Measurements from ENCODE around the gene MMEL1. TPM values are rescaled to one million over a fixed set of nuclear protein-coding genes. Genes with fewer than 3 reads are reported as not detected.

The MMEL1 gene
- polyA plus RNA-seq, 1 donor from 2014 or later: 5.8 TPM

DNA sequence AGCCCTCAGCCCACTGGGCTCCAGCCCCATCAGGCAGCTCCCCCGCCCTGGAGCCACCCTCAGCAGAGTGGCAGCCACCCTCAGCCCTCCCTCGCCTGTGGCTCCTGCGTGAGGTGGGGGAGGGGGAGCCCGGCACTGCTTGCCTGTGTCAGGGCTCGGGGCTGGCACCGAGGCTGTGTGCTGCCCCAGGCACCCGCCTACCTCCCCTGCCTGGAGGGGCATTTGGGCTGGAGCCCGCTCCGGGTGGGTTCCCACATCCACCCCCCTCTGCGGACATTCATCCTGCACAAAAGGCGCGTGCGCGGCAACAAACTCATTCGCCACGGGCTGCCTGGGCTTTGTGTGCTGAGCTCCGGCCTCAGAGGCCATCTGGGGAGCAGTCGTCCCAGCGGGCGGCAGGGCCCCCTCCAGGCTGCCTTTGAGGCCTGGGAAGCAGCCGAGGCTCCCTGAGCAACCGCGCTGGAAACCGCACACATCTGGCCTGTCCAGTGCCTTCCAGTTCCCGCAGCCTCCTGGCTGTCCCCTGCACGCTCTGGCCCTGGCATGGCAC is 89.2 kb downstream of the MMEL1 start:
- Mint-ChIP-seq H3K9me3 (no peaks in the 10 kb centered on the region), H3K27ac (no peak overlapping the region), H3K4me3 (no peak overlapping the region), H3K4me1 (peaks cover 0 to 9% (median 2%) of the 10 kb centered on the region in 3 donors), H3K27me3 (peaks cover 6% of the 10 kb centered on the region), H3K36me3 (no peaks in the 10 kb centered on the region)

DNA sequence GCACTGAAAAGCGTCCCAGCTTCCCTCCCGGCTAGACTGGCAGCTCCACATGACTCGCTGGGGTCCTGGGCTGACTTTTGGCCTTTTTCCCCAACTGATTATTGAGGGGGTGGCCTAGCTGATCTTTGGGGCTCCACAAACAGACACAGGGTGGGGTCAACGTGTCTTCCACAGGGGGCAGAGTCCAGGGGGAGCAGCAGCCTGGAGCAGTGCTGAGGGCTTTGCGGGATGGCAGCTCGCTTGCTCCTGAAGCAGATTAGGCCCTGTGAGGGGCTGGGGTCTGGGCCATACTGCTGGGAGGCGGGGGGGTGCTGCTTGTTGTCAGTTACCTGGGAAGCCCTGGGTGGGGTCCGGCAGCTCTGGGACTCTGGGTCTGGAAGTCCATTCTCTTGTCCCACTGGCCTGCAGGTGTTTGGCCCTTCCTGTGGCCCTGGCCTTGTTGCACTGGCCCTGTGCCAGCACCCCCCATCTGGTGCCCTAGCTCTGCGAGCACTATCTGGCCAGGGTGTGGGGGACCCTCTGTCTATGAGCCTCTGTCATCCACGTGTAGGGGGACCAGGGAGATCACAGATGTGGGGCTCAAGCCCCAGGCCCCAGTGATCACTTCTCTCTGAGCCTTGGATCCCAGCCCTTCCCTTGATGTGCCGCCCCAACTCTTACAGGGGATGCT is 90.4 kb downstream of the MMEL1 start:
- Mint-ChIP-seq H3K36me3 (no peaks in the 10 kb centered on the region), H3K9me3 (no peaks in the 10 kb centered on the region), H3K27ac (peak overlapping the region in 1 of 3 donors; percentile 73), H3K27me3 (peaks cover 6% of the 10 kb centered on the region), H3K4me3 (no peak overlapping the region), H3K4me1 (peaks cover 0 to 2% (median 0%) of the 10 kb centered on the region in 3 donors)

DNA sequence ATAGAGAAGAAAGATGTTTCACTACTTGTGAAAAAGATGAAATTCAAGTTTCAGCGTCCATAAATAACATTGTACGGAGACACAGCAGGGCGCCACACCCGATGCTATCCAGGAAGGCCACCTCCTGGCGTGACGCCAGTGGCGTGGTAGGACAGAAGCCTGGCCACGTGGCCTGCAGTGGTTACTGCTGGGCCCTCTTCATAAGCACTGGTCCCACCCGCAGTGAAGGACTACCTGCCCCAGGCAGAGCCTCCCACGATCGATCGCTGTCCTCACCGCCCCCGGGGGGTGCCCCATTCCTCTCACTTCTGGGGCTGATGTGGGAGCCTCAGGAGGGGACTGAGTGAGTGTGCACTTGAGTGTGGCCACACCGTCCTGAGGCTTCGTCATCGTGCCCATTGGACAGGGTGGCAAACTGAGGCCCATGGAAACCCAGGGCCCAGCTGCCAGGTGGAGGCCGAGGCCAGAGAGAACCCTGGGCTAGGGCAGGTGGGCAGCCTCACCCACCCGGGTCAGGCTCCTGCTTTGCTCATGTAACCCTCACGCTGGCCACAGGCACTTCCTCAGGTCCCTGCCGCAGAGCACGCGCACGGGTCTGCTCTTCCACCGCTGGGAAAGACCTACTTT is 91.1 kb downstream of the MMEL1 start:
- no peaks in the 10 kb centered on the region for H3K9me3 Mint-ChIP-seq
- H3K36me3 Mint-ChIP-seq: no peaks in the 10 kb centered on the region
- H3K27ac Mint-ChIP-seq: peak overlapping the region in 1 of 3 donors; percentile 73
- H3K4me3 Mint-ChIP-seq: peak overlapping the region in 2 of 4 donors; percentile 9 to 51
- no peaks in the 10 kb centered on the region for H3K4me1 Mint-ChIP-seq
- peaks cover 6% of the 10 kb centered on the region for H3K27me3 Mint-ChIP-seq

DNA sequence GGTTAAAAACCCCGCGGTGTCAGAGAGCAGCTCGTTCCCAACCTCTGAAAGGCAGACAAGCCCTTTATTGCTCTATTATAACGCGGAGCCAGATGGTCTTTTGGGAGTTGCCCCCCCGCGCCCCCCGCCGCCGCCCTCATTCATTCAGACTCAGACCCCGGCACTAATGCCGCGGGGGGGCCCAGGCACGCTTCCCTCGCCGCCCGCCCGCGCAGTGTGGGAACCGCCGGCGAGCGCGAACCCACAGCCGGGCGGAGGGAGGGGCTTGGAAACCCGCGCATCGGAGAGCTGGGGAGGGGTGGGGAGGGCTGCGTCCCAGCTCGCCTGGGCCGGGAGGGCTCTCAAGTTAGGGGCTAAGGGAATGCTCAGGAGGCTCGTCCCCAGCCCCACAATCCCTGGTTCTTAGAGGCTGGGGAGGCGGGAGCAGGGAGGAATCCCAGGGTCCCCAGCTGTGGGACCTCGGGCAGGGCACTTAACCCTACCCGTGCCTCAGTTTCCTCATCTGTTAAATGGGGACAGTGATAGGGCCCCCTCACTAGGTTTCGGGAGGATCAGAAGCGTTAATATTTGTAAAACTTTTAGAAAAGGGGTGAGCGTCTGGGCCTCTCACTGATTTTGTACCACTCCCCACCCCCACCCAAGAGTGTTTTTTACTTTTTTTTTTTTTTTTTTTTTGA is 91.9 kb downstream of the MMEL1 start:
- Mint-ChIP-seq H3K4me1 (no peaks in the 10 kb centered on the region), H3K27me3 (peaks cover 6% of the 10 kb centered on the region), H3K27ac (no peak overlapping the region), H3K9me3 (no peaks in the 10 kb centered on the region), H3K4me3 (peak overlapping the region in 1 of 4 donors; percentile 51), H3K36me3 (no peaks in the 10 kb centered on the region)

Other genes with a start within 250 kb of the MMEL1 start
- gene MORN1, start 241.5 kb downstream of the MMEL1 start, polyA plus RNA-seq: 6.7 TPM
- gene RER1, start 241.2 kb downstream of the MMEL1 start, polyA plus RNA-seq: 141 TPM
- 14.8 TPM for gene PEX10, start 220.5 kb downstream of the MMEL1 start, polyA plus RNA-seq
- gene PLCH2, start 156.7 kb downstream of the MMEL1 start, polyA plus RNA-seq: 0.66 TPM
- gene PANK4, start 106.4 kb downstream of the MMEL1 start, polyA plus RNA-seq: 19.4 TPM
- not detected for gene HES5, start 102.8 kb downstream of the MMEL1 start, polyA plus RNA-seq
- gene TNFRSF14, start 76.6 kb downstream of the MMEL1 start, polyA plus RNA-seq: 63.3 TPM
- 20.3 TPM for gene PRXL2B, start 46.2 kb downstream of the MMEL1 start, polyA plus RNA-seq
- 0.06 TPM for gene TTC34, start 168.7 kb upstream of the MMEL1 start, polyA plus RNA-seq

Measured in IgD-negative memory B cell (primary cell).